HepG2 (cell line): ENCODE results near the gene NFE2L1. TPM values are rescaled to one million over a fixed set of nuclear protein-coding genes. Genes with fewer than 3 reads are reported as not detected.

Experiments
- ATM ChIP-seq: fragments of 450-650 bp; IDR thresholded peaks from 2 replicates; pipeline ENCODE4 v1.7.1; 2017; ENCODE audit warnings: mild to moderate bottlenecking, borderline replicate concordance
- EHMT2 ChIP-seq: fragments of 200-600 bp; sonication (generic); IDR thresholded peaks from 2 replicates; pipeline ENCODE4 v1.7.0; 2017; ENCODE audit warnings: antibody characterized with exemption, low read depth, low read length, borderline replicate concordance
- NFIC ChIP-seq: IDR thresholded peaks from 2 replicates; pipeline ENCODE4 v1.6.1; 2012; ENCODE audit warnings: mild to moderate bottlenecking, low read length, inconsistent platforms
- RXRB ChIP-seq: IDR thresholded peaks from 2 replicates; pipeline ENCODE4 v1.6.1; 2016; ENCODE audit warnings: borderline replicate concordance, missing genetic modification reagents, missing compliant biosample characterization
- SCMH1 ChIP-seq: sonication (generic); formaldehyde crosslinking; IDR thresholded peaks from 2 replicates; pipeline ENCODE4 v1.9.0; 2021; ENCODE audit warnings: missing genetic modification reagents, mild to moderate bottlenecking, borderline replicate concordance
- SYNCRIP ChIP-seq: fragments of 200-400 bp; formaldehyde crosslinking; IDR thresholded peaks from 2 replicates; pipeline ENCODE4 v1.6.1; 2018; ENCODE audit warnings: mild to moderate bottlenecking, low read depth, low read length; ENCODE audit not compliant: insufficient read depth
- USF2 ChIP-seq, 2 experiments: sonication (generic) in 1 of 2; formaldehyde crosslinking in 1 of 2; IDR thresholded peaks; 2 replicates each; pipeline versions ENCODE4 v1.5.1 to v1.6.1; 2011 to 2020; ENCODE audit warnings: borderline replicate concordance in 1 of 2, low read depth in 1 of 2, low read length in 1 of 2, mild to moderate bottlenecking in 1 of 2, missing genetic modification reagents in 1 of 2, moderate library complexity in 1 of 2
- ZNF292 ChIP-seq: sonication (generic); formaldehyde crosslinking; IDR thresholded peaks from 2 replicates; pipeline ENCODE4 v1.8.1; 2022; ENCODE audit warnings: mild to moderate bottlenecking, low read depth, missing genetic modification reagents, borderline replicate concordance
- ZNF30 ChIP-seq: sonication (generic); formaldehyde crosslinking; IDR thresholded peaks from 2 replicates; pipeline ENCODE4 v1.5.0; 2020; ENCODE audit warnings: mild to moderate bottlenecking, missing genetic modification reagents
- ZNF33A ChIP-seq: sonication (generic); formaldehyde crosslinking; IDR thresholded peaks from 2 replicates; pipeline ENCODE4 v1.5.1; 2020; ENCODE audit warnings: missing genetic modification reagents, mild to moderate bottlenecking, moderate library complexity, borderline replicate concordance
- ZNF530 ChIP-seq: sonication (generic); formaldehyde crosslinking; IDR thresholded peaks from 2 replicates; pipeline ENCODE4 v1.5.0; 2020; ENCODE audit warnings: low read depth, mild to moderate bottlenecking, missing genetic modification reagents
- ZNF550 ChIP-seq: sonication (generic); formaldehyde crosslinking; IDR thresholded peaks from 2 replicates; pipeline ENCODE4 v1.4.0; 2020; ENCODE audit warnings: mild to moderate bottlenecking, missing genetic modification reagents, borderline replicate concordance
- ZNF558 ChIP-seq: sonication (generic); formaldehyde crosslinking; IDR thresholded peaks from 2 replicates; pipeline ENCODE4 v1.9.0; 2022; ENCODE audit warnings: mild to moderate bottlenecking, missing genetic modification reagents, borderline replicate concordance
- ZNF720 ChIP-seq: sonication (generic); formaldehyde crosslinking; IDR thresholded peaks from 2 replicates; pipeline ENCODE4 v1.4.0; 2020; ENCODE audit warnings: missing genetic modification reagents
- ZNF841 ChIP-seq: sonication (generic); formaldehyde crosslinking; IDR thresholded peaks from 2 replicates; pipeline ENCODE4 v1.8.1; 2023; ENCODE audit warnings: missing genetic modification reagents, borderline replicate concordance
- polyA plus RNA-seq, 8 experiments: library from polyadenylated mRNA; depleted of rRNA in 3 of 8; stranded (reverse) in 7 of 8; unstranded in 1 of 8; fragments of >200 nt; fragmentation: Illumina TruSeq in 4 of 8; extraction: Trizol in 4 of 8; gene quantifications; 2 replicates each; pipeline versions ENCODE4 v1.2.1 to v1.2.3, GENCODE V29; 2011 to 2016; ENCODE audit warnings: low read depth in 4 of 8, missing spikeins in 1 of 8, mixed read lengths in 1 of 8; ENCODE audit not compliant: insufficient read depth in 1 of 8
- total RNA-seq, 5 experiments: library from RNA; depleted of rRNA; stranded (reverse); fragments of >200 nt; fragmentation: Illumina TruSeq; extraction: Trizol; gene quantifications; 2 replicates each; pipeline ENCODE4 v1.2.3, GENCODE V29; 2016; ENCODE audit warnings: low read depth in 1 of 5
- TF ChIP-seq, protein P1 (sequence below): sonication (generic); formaldehyde crosslinking; IDR thresholded peaks from 2 replicates; pipeline ENCODE4 v1.4.0; 2020; ENCODE audit warnings: missing genetic modification reagents, borderline replicate concordance
- TF ChIP-seq, protein P2 (sequence below): sonication (generic); formaldehyde crosslinking; IDR thresholded peaks from 2 replicates; pipeline ENCODE4 v1.4.0; 2020; ENCODE audit warnings: mild to moderate bottlenecking, missing genetic modification reagents

NFE2L1 gene
- total and polyA plus RNA-seq, 2 of the 13 experiments (the other 11 are each of a cell fraction or from before 2014, with no cell fraction given) = 67.0 to 234 TPM

GRCh38 chr17:48023400-48024148 lies 24.6 kb upstream of the NFE2L1 start (continued):
- TF ChIP-seq, protein P1, sequence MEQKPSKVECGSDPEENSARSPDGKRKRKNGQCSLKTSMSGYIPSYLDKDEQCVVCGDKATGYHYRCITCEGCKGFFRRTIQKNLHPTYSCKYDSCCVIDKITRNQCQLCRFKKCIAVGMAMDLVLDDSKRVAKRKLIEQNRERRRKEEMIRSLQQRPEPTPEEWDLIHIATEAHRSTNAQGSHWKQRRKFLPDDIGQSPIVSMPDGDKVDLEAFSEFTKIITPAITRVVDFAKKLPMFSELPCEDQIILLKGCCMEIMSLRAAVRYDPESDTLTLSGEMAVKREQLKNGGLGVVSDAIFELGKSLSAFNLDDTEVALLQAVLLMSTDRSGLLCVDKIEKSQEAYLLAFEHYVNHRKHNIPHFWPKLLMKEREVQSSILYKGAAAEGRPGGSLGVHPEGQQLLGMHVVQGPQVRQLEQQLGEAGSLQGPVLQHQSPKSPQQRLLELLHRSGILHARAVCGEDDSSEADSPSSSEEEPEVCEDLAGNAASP = no peak
- TF ChIP-seq ZNF33A (CRISPR knock-in tag) = no peak
- no peak for TF ChIP-seq SCMH1
- no peak for TF ChIP-seq ZNF720 (CRISPR knock-in tag)
- TF ChIP-seq EHMT2 = no peak
- no peak for TF ChIP-seq SYNCRIP
- no peak for TF ChIP-seq ZNF30 (CRISPR knock-in tag)
- no peak for TF ChIP-seq NFIC
- no peak for TF ChIP-seq ZNF530 (CRISPR knock-in tag)
- no peak for TF ChIP-seq ZNF558 (CRISPR knock-in tag)
- TF ChIP-seq, protein P2, sequence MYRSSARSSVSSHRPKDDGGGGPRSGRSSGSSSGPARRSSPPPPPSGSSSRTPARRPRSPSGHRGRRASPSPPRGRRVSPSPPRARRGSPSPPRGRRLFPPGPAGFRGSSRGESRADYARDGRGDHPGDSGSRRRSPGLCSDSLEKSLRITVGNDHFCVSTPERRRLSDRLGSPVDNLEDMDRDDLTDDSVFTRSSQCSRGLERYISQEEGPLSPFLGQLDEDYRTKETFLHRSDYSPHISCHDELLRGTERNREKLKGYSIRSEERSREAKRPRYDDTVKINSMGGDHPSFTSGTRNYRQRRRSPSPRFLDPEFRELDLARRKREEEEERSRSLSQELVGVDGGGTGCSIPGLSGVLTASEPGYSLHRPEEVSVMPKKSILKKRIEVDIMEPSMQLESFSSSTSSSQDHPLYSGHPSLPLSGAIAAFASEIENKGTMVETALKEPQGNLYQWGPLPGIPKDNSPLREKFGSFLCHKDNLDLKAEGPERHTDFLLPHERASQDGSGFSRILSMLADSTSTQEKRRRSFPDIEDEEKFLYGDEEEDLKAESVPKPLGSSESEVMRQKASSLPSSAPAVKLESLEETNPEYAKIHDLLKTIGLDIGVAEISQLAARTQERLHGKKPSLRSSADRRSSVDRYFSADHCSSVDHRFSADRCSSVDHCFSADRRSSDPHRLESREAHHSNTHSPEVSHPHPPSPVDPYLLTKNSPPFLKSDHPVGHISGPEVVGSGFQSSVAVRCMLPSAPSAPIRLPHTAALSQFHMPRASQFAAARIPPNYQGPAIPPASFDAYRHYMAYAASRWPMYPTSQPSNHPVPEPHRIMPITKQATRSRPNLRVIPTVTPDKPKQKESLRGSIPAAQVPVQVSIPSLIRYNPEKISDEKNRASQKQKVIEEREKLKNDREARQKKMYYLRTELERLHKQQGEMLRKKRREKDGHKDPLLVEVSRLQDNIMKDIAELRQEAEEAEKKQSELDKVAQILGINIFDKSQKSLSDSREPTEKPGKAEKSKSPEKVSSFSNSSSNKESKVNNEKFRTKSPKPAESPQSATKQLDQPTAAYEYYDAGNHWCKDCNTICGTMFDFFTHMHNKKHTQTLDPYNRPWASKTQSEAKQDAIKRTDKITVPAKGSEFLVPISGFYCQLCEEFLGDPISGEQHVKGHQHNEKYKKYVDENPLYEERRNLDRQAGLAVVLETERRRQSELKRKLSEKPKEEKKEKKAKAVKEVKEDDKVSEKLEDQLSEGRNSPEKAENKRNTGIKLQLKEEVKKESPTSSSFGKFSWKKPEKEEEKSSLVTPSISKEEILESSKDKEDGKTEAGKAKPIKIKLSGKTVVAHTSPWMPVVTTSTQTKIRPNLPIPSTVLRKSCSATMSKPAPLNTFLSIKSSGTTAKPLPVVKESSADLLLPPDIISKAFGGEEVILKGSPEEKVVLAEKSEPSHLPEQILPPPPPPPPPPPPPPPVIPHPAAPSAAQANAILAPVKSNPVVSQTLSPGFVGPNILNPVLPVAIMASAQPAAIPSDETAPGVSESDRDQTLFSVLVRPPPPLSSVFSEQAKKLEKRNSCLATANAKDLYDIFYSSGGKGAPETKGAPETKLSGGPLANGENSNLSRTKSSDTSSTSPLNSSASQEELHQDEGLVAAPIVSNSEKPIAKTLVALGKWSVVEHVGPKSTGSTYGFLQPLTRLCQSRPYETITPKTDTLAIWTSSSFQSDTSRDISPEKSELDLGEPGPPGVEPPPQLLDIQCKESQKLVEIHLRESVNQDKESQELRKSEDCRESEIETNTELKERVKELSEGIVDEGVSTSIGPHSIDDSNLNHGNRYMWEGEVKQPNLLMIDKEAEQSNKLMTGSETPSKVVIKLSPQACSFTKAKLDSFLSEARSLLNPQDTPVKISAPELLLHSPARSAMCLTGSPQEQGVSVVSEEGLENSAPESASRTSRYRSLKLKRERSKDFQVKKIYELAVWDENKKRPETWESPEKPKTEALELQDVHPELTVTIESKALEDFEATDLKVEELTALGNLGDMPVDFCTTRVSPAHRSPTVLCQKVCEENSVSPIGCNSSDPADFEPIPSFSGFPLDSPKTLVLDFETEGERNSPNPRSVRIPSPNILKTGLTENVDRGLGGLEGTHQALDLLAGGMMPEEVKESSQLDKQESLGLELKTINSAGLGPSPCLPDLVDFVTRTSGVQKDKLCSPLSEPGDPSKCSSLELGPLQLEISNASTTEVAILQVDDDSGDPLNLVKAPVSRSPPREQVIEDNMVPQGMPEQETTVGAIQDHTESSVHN (CRISPR knock-in tag) = no peak
- TF ChIP-seq USF2 (IDR thresholded peaks at IDR 0.05; ENCODE audit: low read depth, low read length) = no peak
- no peak for TF ChIP-seq USF2 (CRISPR knock-in tag; IDR thresholded peaks at IDR 0.05; ENCODE audit: borderline replicate concordance)
- TF ChIP-seq RXRB (CRISPR knock-in tag) = no peak
- no peak for TF ChIP-seq ZNF550 (CRISPR knock-in tag)
- TF ChIP-seq ZNF292 (CRISPR knock-in tag) = no peak
- no peak for TF ChIP-seq ATM
- no peak for TF ChIP-seq ZNF841 (CRISPR knock-in tag)
